ENCODE data around the gene PRSS33.

Gene PRSS33

DNA sequence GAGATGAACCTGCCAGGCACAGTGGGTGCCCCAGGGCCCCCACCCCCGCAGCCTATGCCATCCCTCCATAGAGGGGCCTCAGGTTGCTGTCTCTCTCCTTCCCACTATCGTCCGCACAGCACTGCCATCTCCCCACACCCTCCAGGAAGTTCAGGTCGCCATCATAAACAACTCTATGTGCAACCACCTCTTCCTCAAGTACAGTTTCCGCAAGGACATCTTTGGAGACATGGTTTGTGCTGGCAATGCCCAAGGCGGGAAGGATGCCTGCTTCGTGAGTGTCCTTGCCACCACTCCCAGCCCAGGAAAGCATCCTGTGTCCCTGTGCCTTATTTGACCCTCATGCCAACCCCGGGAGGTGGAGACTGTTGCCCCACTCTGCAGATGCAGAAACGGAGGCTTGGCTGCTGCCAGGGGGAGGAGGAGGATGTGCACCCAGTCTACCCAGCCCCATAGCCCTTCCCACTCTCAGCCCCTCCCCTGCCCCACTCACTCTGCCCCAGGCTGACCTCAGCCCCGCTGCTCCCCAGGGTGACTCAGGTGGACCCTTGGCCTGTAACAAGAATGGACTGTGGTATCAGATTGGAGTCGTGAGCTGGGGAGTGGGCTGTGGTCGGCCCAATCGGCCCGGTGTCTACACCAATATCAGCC, 33.6 kb upstream of the PRSS33 start:
- DNase-seq (ENCODE audit: low spot score), result no peak

DNA sequence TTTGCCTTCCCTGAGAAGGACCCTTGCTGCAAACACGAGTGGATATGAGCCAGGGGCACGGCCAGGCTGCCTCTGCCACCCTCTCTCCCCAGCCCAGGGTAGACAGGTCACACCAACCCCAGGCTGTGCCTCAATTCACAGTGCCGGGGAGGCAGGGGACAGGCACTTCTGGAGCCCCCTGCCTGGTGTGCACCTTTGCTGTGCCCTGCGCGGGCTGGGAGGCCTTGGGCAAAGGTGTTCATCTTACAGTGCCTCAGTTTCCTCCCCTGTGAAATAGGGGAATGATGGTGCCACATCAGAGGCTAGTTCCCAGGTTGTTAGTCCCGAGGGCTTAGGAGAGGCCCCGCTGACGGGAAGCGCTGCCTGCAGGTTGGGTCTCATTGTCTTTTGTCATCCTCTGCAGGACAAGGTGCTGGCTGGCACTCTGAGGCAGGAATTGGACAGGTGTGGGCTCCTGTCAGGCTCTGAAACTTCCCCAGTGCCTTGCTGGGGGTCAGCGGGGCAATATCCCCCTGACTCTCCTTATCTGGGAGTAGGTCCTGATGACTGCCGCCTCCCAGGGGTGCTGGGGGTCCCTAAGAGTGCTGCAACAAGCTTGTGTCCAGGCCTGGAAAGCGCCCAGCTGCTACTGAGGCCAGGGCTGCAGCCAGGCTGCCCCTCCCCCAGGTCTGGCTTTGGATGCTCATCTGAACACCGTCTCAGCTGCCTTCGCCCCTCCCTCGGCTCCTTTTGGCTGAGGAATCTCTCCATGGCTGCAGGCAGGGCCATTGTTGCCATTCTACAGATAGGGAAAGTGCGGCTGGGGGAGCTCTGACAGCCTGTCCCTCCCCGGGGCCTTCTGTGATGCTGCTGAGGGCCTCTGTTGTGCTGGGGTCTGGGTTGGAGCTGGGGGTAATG, 32.8 kb upstream of the PRSS33 start:
- no peak for DNase-seq (ENCODE audit: low spot score)

DNA sequence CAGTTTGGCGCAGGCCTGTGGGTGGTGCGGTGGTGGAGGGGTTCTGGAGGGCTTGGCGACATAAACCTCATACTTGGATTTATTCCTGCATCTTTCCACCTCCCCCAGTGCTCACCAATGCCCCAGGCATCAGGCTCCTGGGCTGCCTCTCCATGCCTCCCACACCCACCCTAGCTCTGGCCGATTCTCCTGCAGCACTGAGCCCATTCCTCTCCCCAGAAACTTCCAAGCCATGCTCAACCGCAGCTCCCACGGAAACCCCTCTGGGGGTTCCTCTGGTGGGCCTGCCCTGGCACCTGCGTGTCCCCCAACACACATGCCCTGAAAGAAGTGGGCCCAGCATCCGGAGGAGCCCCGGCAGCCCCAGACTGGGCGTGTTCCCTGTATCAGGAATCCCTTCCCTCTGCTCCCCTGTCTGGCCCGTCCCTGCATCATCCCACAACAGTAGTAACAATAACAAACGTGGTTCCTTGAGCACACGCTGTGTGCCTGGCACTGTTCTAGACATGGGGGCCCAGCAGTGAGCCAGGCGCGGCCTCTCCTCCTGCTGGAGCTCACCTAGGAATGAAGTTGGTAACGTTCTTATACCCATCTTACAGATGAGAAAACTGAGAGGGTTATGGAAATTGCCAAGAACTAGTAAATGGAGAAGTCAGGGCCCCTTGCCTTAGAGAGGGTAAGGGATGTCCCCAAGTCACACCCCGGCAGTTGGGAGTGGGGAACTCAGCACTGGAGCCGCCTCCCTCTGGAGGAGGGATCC, 32.0 kb upstream of the PRSS33 start:
- DNase-seq (ENCODE audit: low spot score), result no peak

DNA sequence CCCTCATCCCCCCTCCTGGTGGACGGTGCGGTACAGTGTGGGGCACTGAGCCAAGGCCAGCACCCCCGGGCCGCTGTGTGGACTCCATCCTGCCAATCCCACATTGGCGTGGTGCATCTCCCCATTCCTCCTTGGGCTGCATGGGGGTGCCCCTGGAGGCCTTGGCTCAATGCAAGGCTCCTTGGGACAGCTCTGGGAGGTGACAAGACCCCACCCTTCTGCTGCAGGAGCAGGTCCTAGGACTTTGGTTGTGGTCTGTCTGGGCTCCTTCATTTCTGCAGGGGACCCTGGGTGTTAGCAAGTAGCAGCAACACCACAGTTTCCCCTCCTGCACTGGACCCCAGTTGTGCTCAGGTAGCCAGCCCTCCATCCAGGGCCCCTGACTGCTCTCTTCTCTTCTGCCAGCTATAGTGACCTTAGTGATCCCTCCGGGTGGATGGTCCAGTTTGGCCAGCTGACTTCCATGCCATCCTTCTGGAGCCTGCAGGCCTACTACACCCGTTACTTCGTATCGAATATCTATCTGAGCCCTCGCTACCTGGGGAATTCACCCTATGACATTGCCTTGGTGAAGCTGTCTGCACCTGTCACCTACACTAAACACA, 31.0 kb upstream of the PRSS33 start:
- DNase-seq (ENCODE audit: low spot score), result no peak

DNA sequence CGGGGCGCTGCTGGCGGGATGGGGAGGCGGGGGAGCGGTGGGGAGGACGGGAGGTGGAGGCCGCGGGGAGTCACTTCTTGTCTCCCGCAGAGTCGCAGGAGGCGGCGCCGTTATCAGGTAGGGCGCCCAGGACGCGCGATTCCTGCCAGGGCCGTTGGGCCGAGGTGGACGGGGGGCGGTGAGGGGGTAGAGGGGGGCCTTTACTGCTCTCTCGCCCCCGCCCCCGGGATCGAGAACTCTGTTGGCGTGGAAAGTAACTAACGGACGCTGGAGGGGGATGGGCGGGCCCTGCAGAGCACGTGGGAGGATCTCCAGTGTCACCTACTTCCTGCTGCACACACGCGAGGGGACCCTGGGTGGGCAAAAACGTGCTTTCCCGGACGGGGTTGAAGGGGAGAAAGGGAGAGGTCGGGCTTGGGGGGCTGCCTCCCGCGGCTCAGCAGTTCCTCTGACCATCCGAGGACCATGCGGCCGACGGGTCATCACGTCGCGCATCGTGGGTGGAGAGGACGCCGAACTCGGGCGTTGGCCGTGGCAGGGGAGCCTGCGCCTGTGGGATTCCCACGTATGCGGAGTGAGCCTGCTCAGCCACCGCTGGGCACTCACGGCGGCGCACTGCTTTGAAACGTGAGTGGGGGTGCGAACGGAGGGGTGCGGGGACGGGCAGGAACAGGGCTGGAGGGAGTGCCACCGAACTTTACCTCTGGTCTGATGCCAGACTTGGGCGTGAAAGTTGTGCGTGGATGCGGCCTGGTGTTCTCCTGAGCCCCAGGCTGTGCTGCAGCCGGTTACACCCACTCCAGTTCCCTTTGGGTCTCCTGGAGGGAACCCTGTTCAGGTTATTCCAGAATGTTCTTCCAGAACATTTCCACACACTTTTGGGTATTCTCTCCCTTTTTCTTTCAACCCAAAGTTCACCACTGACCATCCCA, 30.2 kb upstream of the PRSS33 start:
- no peak for DNase-seq (ENCODE audit: low spot score)

DNA sequence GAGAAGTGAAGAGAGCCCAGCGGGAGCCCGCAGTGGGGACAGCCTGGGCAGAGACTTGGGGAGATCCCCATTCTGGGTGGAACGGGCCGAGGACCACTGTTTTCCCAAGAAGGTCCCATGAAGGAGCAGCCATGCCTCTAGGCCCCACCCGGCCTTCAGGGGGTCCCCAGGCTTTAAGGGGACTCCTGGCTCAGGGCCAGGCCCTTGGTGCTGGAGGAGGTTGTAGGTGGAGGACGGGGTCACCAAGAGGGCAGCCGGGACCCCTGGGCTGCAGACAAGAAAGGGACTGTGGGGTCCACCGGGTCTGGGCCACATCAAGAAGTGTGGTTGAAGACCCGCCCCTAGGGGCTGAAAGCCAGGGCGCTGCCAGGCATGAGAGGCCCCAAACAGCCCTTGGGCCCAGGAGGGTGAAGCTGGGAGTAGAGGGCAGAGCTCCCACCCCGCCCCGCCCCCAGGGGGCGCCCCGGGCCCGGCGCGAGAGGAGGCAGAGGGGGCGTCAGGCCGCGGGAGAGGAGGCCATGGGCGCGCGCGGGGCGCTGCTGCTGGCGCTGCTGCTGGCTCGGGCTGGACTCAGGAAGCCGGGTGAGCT, 29.5 kb upstream of the PRSS33 start, which contains the start of gene PRSS21:
PRSS21 (plus strand) TSS at position 487 of the 589 bp plus-strand sequence; CDS start at position 519, 32 bp downstream.
- peak; percentile 34 for DNase-seq (ENCODE audit: low spot score)

DNA sequence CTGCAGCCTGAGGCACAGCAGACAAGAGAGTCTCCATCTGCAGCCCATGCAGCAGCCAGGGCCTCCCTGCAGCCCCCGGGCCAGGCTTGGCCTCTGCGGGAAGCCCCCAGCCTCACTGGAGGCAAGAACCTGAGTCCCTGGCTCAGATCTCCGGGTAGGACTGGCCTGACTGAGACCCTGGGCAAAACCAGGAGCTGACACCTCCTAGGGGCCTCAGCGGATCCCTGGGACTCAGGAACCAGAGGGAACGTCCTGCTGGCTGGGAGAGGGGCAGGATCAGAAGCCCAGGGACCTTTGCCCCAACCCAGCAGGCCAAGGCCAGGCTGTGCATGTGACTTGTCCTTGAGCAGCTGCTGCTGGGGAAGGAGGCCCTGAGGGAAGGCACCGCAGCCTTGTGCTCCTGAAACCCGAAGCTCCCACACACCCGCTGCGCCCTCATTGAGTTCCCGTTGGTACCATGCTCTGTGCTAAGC, 28.0 kb upstream of the PRSS33 start:
- DNase-seq (ENCODE audit: low spot score), result no peak

DNA sequence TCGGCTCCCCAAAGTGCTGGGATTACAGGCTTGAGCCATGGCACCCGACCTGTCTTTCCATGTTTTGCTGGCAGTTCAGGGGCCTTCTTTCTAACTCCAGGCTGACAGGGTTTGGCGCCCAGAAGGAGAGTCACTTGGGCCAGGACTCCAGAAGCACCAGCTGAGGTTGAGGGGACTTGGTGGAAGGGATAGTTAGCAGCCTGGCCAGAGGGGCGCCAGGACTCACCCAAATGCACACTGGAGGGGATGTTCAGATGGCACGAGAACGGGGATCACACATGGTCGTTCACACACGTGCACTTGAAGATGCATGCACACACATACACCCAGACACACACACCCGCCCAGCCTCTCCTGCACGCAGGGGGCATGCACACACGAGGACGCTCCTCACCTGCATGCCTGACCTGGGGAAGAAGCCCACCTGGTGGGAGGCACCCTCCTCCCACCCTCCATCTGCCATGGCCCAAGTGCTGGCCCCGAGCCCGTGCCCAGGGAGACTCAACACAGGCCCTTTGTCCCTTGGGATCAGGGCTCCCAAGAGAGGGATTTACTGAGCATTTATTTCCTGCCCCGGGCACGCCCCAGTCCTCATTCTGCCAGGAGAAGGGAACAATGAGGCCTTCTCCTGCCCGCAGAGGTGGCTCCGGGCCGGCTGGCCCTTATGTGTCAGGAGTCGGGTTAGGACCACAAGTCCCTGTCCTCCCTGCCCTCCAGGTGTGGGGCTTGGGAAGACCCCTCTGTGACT, 27.4 kb upstream of the PRSS33 start:
- no peak for DNase-seq (ENCODE audit: low spot score)

DNA sequence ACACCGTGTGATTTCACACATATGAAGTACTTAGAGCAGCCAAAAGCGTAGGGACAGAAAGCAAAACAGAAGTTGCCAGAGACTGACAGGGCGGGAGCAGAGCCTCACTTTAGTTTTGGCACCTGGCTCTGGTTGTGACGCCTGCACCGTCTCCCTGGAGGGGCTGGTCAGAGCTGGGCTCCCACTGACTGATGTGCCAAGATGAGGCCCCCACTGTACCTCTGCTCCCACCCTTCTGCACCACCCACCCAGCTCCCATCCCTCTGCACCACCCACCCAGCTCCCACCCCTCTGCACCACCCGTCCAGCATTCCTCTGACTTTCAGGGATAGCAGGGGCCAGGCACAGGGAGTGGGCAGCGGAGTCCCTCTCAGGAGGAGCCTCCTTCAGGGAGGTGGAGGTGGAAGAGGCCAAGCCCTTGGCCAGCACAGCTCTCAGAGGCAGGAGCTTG, 26.4 kb upstream of the PRSS33 start:
- DNase-seq (ENCODE audit: low spot score), result no peak

DNA sequence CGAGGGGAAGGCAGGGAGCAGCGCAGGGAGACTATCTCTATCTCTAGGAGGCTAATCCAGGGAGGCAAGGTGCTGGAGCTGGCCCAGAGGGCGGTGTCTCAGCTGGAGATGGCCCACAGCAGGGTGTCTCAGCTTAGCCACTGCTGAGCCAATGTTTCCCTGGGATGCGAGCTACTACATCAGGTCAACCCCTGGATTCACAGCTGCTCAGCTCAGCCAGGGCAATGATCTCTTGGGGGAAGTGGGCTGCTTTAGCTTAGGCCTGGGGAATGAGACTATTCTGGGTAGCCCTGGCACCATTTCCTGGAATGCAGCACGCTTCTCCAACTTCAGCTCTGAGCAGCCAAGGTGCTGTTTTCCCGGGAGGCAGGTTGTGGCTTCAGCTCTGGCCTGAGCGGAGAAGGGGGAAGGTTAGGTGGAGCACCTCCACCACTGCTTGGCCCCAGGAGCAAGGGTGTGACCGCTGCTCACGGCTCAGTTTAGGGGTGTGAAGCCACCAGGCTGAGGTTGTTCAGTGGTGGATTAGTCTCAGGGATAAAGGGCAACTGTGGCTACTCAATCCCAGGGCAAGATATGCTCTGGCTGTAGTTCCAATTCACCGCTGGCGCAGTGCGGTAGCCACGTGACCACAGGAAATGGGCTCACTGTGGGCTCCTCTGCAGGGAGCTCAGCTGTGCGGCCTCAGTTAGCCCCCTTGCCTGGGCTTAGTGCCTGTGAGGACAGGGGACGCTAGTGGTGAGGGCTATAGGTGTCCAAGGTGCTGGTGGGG, 24.5 kb upstream of the PRSS33 start:
- DNase-seq (ENCODE audit: low spot score), result no peak

DNA sequence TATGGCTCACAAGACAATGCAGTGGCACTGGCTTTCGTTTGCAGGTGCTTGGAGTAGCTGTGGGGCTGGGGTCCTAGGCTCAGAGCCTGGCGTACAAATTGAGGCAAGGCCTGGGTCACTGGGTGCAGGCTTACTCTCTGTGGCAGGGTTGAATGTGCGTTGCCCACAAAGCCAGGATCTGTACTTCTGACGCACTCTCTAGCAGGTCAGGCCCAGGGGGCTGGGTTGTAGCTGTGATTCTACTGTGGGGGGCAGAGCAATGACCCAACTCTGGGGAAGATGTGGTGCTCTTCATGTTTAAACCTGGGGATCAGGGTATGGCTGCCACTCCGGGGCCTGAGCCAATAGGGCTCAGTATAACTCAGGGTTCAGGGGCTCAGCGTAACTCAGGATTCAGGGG, 23.3 kb upstream of the PRSS33 start:
- DNase-seq (ENCODE audit: low spot score), result no peak

DNA sequence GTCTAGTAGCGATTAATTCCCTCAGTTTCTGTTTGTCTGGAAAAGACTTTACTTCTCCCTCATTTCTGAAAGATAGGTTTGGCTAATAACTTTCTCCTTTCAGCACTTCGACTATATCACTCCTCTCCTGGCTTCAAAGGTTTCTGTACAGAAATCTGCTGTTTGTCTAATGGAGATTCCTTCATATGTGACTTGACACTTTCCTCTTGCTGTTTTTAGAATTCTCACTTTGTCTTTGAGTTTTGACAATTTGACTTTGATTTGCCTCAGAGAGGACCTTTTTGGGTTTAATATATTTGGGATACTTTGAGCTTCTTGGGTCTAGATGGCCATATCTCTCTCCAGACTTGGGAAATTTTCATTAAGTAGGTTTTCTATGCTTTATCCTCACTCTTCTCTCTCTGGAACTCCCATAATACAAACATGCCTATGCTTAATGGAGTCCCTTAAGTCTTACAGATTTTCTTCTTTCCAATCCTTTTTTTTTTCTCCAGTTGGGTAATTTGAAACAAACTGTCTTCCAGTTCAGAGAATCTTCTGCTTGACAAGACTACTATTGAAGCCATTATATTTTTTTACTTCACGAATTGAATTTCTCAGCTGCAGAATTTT, 21.9 kb upstream of the PRSS33 start:
- no peak for DNase-seq (ENCODE audit: low spot score)

DNA sequence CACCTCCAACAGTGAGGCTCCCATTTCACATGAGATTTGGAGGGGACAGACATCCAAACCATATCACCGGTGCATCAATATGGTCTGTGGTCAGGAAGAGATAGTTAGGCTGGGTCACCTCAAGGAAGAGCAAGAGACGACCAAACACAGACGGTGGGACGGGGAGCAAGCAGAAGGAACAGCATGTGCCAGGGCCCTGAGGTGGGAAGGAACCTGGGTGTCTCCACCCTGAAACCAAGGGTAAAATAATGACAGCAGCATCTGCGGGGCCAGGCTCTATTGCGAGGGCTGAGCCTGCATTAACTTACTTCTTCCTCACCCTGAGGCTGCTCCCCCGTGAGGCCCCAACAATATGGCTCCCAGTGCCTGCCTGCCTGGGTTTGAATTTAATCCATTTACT, 20.8 kb upstream of the PRSS33 start:
- no peak for DNase-seq (ENCODE audit: low spot score)

DNA sequence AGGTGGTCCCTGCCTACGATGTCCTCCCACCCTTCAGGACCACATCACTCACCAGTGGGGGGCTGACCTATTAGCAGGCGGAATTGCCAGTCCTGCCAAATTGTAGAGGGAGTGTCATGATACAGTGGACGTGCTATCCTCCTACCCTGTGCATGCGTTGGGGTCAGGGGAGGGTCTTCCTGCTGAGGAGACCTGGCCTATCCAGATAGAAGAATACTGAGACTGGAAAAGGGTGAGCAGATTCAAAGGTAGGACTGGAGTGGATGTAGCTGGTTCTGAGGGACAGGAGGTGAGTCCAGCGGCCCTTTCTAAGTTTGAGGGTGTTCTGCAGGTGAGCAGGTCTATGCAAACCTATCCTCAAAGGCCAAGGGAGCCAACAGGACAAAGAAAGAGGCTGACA, 18.9 kb upstream of the PRSS33 start:
- no peak for DNase-seq (ENCODE audit: low spot score)

DNA sequence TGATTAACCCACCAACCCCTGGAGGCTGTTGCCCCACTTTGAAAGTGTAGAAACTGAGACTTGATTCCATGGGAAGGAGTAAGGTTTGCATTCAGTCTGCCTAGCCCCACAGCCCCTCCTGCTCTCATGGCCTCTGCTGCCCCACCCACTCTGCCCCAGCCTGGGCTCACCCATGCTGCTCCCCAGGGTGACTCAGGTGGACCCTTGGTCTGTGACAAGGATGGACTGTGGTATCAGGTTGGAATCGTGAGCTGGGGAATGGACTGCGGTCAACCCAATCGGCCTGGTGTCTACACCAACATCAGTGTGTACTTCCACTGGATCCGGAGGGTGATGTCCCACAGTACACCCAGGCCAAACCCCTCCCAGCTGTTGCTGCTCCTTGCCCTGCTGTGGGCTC, 17.4 kb upstream of the PRSS33 start:
- DNase-seq (ENCODE audit: low spot score), result no peak

DNA sequence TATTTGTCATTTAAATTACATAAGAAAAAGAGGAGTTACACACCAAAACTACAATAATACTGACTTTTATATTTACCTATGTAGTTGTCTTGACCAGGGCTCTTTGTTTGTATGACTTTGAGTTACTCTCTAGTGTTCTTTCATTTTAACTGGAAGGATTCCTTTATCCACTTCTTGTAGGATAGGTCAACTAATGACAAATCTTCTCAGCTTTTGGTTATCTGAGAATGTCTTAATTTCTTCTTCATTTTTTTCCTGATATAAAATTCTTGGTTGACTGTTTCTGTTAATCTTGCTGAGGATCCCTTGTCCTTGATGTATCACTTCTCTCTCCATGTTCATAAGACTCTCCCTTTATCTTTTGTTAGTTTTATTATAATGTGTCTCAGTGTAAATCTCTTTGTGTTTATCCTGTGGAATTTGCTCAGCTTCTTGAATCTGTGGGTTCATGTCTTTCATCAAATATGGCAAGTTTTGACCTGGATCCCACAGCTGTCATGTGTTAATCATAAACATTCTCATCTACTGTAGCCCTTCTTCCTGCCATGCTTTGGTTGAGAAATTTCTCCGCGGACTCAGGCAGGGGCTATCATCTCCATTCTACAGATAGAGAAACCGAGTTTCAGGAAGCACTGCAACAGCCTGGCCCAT, 16.3 kb upstream of the PRSS33 start:
- DNase-seq (ENCODE audit: low spot score), result no peak

DNA sequence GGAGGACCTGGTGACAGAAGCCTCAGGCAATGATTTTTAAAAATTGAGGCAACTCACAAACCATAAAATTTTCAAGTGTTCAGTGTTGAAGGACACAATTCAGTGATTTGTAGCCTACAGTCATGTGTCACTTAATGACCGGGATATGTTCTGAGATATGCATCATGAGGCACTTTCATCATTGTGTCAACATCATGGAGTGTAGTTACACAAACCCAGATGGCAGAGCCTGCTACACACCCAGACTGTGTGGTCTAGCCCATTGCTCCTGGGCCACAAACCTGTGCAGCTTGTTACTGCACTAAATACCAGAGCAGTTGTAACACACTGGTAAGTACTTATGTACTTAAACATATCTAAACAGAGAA, 12.5 kb upstream of the PRSS33 start:
- no peak for DNase-seq (ENCODE audit: low spot score)

DNA sequence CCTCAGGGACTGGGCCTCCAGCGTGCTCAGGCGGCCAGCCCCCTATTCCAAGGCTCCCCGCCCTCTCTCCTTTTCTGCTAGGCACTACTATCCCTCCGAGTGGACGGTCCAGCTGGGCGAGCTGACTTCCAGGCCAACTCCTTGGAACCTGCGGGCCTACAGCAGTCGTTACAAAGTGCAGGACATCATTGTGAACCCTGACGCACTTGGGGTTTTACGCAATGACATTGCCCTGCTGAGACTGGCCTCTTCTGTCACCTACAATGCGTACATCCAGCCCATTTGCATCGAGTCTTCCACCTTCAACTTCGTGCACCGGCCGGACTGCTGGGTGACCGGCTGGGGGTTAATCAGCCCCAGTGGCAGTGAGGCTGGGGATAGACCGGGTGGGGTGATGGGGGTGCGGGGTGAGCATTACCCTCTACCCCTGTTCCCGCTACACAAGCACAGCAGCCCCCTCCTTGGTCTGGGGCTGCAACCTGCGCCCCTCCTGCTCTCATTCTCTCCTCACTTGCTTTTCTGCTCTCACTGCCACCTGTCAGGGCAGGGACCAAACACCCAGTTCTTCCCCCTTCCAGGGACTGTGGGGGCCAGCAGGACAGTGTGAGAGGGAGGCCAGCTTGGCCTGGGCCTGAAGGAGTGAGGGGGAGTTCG, 12.0 kb upstream of the PRSS33 start:
- DNase-seq (ENCODE audit: low spot score), result no peak
